NCI-H345 treated with DMSO at 0.1 percent for 48 hours (cell line): ENCODE measurements around the gene ZNF397.

Experiments
- DNase-seq: peaks from one replicate; lab custom pipeline; 2025; ENCODE audit not compliant: unreplicated experiment; lab: John Stamatoyannopoulos, UW

ZNF397 gene

DNA sequence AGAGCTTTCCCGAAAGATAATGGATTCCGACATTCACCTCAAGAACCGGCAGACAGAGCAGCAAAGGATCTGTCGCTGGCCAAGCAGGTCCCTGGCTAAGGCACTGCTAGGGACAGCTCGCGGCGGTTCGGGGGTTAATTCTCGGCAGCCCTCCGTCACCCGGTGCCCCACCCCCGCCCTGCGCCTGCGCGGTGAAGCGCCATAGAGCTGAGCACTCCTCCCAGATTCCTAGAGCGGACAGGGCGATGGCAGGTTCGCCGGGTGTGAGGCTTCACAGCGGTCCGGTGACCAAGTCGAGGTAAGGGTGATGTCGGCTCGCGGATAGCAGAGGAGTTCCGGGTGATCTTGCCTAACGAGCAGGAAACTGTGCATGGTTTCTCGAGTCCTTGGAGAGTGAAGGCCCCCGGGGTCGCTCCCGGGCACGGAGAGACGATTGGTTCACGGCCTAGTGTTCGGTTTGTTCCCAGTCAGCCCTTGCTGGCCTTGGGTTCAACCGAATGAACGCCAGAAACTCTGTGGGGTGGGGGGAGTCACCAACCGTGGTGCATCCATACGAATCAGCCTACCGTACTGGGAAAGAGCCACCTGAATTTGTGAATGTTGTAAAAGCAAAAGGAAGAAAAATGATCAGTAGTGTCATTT lies 49.4 kb downstream of the ZNF397 start, which contains the start of gene ZSCAN30:
Gene ZSCAN30, minus strand, starts transcription at position 136 of the 642 bp plus-strand sequence. CDS start 25,877 bp downstream, outside the sequence.
- DNase-seq: peak; percentile 76

DNA sequence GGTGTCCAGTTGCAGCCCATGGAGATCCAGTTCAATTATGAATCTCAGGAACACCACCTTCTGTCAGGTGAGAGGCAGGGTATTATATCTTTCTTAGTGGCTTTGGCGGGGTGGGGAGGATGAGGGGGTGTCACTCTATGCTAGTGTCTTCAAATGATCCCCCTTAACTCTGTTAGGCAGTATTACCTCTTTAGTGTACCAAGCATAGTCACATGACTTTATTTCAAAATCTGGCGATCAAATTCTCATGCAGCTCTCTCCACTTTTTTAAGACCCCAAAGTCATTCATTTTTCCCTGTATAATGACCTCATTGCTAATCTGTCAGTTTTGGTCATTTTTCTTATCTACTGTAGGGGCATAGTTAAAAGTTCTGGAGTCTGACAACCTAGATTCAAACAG lies 50.3 kb downstream of the ZNF397 start:
- DNase-seq: no peak

DNA sequence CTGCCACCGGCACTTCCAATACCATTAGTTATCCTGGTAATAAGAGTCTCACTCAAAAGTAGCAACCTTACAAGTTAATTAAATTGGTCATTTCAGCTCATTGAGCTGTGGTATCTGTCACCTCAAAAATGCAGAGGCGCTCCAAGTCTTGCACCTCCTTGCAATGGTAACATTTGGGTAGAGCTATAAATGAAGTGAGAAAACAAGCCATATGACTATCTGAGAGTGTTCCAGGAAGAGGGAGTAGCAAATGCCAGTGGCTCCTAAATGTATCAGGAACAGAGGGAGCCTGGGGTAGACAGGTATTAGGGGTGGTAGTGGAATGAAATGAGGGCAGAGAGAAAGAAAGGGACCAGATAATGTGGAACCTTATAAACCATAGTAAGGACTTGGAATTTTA lies 55.2 kb downstream of the ZNF397 start:
- DNase-seq: no peak

DNA sequence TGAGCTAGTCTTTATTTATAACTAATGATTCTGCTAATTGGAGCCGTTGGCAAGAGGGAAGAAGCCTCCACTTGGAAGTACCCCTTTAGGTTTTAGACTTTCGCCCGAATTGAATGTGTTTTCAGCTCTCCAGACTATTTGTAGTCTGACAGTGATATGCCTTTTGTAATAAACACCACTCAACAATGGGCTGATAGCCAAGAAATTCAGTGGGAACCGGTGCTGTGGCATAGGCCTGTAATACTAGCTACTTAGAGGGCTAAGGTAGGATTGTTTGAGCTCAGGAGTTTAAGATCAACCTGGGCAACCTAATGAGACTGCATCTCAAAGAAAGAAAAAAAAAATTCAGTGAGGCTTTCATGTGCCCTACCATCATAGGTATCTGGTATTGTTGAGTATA lies 62.8 kb downstream of the ZNF397 start:
- DNase-seq: no peak

DNA sequence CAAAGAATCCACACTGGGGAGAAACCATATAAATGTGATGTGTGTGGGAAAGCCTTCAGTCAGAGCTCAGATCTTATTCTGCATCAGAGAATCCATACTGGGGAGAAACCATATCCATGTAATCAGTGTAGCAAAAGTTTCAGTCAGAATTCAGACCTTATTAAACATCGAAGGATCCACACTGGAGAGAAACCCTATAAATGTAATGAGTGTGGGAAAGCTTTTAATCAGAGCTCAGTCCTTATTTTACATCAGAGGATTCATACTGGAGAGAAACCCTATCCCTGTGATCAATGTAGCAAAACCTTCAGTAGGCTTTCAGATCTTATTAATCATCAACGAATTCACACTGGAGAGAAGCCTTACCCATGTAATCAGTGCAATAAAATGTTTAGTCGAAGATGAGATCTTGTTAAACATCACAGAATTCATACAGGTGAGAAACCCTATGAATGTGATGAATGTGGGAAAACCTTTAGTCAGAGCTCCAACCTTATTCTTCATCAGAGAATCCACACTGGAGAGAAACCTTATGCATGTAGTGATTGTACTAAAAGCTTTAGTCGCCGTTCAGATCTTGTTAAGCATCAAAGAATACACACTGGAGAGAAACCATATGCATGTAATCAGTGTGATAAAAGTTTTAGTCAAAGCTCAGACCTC lies 65.9 kb downstream of the ZNF397 start:
- DNase-seq: no peak
